Subcutaneous abdominal adipose tissue (tissue), 5 donors: ENCODE data around the gene CDK13.

Source experiments
- H3K27ac ChIP-seq: one replicate; pipeline ENCODE4 v1.7.0; 2013; ENCODE audit warnings: low read depth, mild to moderate bottlenecking, inconsistent platforms, low read length, moderate library complexity
- H3K27me3 ChIP-seq, 5 donors: one replicate each; pipeline ENCODE4 v1.7.0; 2013; ENCODE audit warnings: low read length in 5 of 5, inconsistent platforms in 1 of 5; ENCODE audit not compliant: control insufficient read depth in 5 of 5, insufficient read depth in 4 of 5
- H3K36me3 ChIP-seq, 5 donors: one replicate each; pipeline ENCODE4 v1.7.0; 2013; ENCODE audit warnings: low read length in 5 of 5; ENCODE audit not compliant: control insufficient read depth in 5 of 5, insufficient read depth in 5 of 5
- H3K4me1 ChIP-seq, 5 donors: one replicate each; pipeline ENCODE4 v1.7.0; 2013; ENCODE audit warnings: low read length in 5 of 5, mild to moderate bottlenecking in 3 of 5, moderate library complexity in 1 of 5; ENCODE audit not compliant: control insufficient read depth in 5 of 5, insufficient read depth in 5 of 5
- H3K4me3 ChIP-seq, 5 donors: one replicate each; pipeline ENCODE4 v1.7.0; 2013; ENCODE audit warnings: low read length in 5 of 5, low read depth in 1 of 5
- H3K9ac ChIP-seq, 5 donors: one replicate each; pipeline ENCODE4 v1.7.0; 2013; ENCODE audit warnings: low read length in 5 of 5, mild to moderate bottlenecking in 4 of 5, moderate library complexity in 3 of 5
- H3K9me3 ChIP-seq, 5 donors: one replicate each; pipeline ENCODE4 v1.7.0; 2013; ENCODE audit warnings: low read length in 5 of 5; ENCODE audit not compliant: control insufficient read depth in 5 of 5
- donor health status: healthy.
- donor health status: healthy.
- donor health status: healthy.
- donor health status: healthy.
- donor health status: healthy.

The CDK13 gene

DNA sequence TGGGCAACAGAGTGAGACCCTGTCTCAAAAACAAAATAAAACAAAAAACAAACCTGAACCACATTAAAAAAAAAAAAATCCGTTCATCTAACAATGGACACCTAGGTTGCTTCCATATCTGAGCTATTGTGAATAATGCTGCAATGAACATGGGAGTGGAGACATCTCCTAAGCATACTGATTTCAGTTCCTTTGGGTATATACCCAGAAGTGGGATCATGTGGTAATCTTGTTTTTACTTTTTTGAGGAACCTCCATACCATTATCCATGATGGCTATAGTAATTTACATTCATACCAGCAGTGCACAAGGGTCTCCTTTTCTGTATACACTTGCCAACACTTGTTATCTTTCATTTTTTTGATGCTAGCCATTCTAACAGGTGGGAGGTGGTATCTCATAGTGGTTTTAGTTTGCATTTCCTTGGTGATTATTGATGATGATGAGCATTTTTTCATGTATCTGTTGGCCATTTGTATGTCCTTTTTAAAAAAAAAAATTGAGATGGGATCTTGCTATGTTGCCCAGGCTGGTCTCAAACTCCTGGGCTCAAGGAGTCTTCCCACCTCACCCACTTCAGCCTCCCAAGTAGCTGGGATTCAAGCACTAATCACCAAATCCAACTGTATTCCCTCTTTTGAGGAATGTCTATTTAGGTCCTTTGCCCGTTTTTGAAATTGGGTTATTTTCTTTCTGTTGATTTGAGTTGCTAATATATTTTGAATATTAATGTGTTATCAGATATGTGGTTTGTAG lies 17.5 kb downstream of the CDK13 start:
- H3K4me3 ChIP-seq: no peak overlapping the region
- H3K27me3 ChIP-seq: no peaks in the 10 kb centered on the region
- no peaks in the 10 kb centered on the region for H3K36me3 ChIP-seq
- H3K9ac ChIP-seq: no peak overlapping the region
- H3K4me1 ChIP-seq: peaks cover 0 to 14% (median 7%) of the 10 kb centered on the region in 5 donors
- H3K9me3 ChIP-seq: no peaks in the 10 kb centered on the region
- H3K27ac ChIP-seq: no peak overlapping the region

DNA sequence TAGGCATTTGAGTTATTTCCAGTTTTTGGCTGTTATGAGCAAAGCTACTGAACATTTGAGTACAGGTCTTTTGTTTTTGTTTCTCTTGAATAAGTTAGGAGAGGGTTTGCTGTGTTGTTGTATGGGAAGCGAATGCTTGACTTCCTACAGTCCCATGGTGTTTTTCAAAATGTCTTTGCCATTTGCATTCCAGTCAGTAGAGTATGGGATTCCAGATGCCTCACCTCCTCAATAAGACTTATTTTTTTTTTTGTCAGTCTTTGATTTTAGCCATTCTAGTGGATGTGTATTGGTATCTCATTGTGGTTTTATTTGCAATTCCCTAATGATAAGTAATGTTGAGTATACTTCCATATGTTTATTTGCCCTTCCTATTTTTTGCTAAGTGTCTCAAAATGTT lies 19.4 kb downstream of the CDK13 start:
- Histone ChIP-seq H3K9me3 (no peaks in the 10 kb centered on the region), H3K27me3 (no peaks in the 10 kb centered on the region), H3K4me3 (no peak overlapping the region), H3K27ac (no peak overlapping the region), H3K9ac (no peak overlapping the region), H3K36me3 (no peaks in the 10 kb centered on the region), H3K4me1 (peaks cover 0 to 19% (median 10%) of the 10 kb centered on the region in 5 donors)

DNA sequence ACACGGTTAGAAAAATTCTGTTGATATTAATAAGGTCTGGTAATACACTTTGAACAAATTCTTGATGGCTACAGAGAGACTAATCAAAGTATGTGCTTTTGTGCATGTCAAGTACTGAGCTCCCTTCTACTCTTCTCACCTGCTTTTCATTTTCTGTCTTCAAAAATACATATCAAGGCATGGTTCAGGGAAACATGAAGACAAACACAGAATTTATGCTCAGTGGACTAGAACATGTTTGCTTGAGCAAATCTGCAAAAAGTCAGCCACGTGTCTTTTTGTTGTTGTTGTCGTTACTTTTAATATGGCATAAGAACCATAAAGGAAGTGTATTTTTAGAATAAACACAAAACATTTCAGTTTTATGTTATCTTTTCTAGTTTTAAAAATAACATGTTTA lies 21.9 kb downstream of the CDK13 start:
- Histone ChIP-seq H3K27ac (no peak overlapping the region), H3K27me3 (no peaks in the 10 kb centered on the region), H3K9ac (peak overlapping the region in 1 of 5 donors; percentile 10), H3K4me3 (no peak overlapping the region), H3K9me3 (no peaks in the 10 kb centered on the region), H3K4me1 (peaks cover 0 to 19% (median 10%) of the 10 kb centered on the region in 5 donors), H3K36me3 (no peaks in the 10 kb centered on the region)

DNA sequence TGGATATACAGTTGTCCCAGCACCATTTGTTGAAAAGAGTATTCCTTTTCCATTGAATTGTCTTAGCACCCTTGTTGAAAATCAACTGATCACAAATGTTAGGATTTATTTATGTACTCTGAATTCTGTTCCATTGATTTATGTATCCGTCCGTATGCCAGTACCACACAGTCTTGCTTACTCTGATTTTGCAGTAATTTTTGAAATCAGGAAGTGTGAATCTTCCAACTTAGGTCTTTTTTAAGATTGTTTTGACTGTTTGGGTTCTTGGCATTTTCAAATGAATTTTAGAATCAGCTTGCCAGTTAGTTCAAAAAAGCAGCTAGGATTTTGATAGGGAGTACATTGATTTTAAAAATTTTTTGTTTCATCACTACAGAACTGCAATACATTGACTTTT lies 23.7 kb downstream of the CDK13 start:
- Histone ChIP-seq H3K4me1 (peaks cover 0 to 31% (median 15%) of the 10 kb centered on the region in 5 donors), H3K36me3 (no peaks in the 10 kb centered on the region), H3K4me3 (no peak overlapping the region), H3K9ac (no peak overlapping the region), H3K9me3 (no peaks in the 10 kb centered on the region), H3K27ac (no peak overlapping the region), H3K27me3 (no peaks in the 10 kb centered on the region)

DNA sequence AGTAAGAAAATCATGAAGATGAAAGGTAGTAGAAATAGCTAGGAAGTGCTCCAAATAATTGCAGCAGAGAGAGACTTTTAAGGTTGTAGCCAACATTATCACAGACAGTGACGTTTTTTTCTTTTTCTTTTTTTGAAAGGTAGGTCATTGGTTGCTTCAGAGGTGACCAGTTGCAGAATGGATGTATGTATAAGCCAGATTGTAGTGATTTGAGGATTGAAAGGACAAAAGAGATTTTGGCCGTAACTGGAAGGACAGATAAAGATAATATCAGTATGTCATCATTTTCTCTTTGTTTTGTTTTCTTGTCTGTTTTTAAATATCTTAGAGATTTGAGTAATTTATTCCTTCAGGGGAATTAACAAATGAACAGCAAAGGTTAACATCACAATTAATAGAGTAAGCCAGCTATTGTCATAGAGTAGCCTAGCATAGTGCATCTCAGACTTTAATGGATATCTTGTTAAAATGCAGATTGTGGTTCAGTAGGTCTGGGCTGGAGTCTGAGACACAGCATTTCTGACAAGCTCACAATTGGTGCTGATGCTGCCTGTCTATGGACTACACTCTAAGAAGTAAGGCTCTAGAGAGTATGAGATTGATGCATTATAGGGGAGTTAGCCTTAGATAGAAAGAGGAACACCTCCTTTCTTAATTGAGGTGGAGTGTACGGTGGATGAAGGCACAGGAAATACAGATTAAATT lies 28.3 kb downstream of the CDK13 start:
- H3K9ac ChIP-seq: peak overlapping the region in 1 of 5 donors; percentile 23

DNA sequence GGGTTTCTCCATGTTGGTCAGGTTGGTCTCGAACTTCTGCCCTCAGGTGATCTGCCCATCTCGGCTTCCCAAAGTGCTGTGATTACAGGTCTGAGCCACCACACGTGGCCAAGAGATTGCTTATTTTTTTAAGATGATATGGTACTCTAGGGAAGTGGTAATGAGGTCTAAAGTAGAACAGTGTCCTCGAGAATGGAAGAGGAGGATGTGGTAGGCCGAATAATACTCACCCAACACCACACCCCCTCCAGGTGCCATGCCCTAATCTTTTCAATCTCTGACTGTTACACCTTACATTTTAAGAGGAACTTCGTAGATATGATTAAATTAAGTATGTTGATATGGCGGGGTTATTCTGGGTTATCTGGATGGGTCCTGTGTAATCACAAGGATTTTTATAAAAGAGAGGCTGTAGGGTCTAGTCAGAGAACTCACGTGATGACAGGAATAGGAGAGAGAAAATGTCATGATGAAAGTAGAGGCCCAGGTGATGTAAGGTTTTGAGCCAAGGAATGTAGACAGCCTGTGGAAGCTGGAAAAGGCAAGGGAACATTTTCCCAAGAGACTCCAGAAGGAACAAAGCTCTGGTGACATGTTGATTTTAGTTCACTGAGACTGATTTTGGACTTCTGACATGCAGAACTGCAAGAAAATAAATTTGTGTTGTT lies 29.5 kb downstream of the CDK13 start:
- Histone ChIP-seq H3K27ac (no peak overlapping the region), H3K27me3 (no peaks in the 10 kb centered on the region), H3K9ac (no peak overlapping the region), H3K4me1 (peaks cover 0 to 23% (median 14%) of the 10 kb centered on the region in 5 donors), H3K36me3 (no peaks in the 10 kb centered on the region), H3K4me3 (no peak overlapping the region), H3K9me3 (no peaks in the 10 kb centered on the region)

More for the DNA sequence above, 28.3 kb downstream of the CDK13 start:
- Histone ChIP-seq H3K27me3 (no peaks in the 10 kb centered on the region), H3K4me1 (peaks cover 0 to 24% (median 14%) of the 10 kb centered on the region in 5 donors), H3K36me3 (no peaks in the 10 kb centered on the region), H3K27ac (no peak overlapping the region), H3K9me3 (no peaks in the 10 kb centered on the region), H3K4me3 (no peak overlapping the region)

DNA sequence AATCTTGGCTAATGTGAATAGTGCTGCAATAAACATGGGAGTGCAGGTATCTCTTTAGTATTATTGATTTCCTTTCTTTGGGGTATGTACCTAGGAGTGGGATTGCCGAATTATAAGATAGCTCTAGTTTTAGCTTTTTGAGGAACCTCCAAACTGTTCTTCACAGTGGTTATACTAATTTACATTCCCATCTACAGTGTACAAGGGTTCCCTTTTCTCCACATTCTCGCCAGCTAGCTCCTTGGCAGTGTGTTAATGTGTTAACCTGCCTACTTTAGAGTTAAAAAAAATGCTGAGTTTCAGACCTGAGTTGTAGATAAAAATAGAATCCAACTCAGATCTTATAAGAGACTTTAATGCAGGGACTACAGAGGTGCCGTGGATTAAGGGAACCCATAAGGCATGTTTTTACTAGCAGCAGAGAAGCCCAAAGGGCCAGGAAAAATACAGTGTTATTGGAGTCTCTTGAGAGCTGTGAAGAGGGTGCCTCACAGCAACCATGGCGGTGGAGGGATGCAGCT lies 35.4 kb downstream of the CDK13 start:
- Histone ChIP-seq H3K9ac (no peak overlapping the region), H3K27me3 (no peaks in the 10 kb centered on the region), H3K27ac (no peak overlapping the region), H3K4me1 (peaks cover 0 to 8% (median 8%) of the 10 kb centered on the region in 5 donors), H3K4me3 (no peak overlapping the region), H3K36me3 (peaks cover 4 to 9% (median 7%) of the 10 kb centered on the region in 5 donors), H3K9me3 (no peaks in the 10 kb centered on the region)

DNA sequence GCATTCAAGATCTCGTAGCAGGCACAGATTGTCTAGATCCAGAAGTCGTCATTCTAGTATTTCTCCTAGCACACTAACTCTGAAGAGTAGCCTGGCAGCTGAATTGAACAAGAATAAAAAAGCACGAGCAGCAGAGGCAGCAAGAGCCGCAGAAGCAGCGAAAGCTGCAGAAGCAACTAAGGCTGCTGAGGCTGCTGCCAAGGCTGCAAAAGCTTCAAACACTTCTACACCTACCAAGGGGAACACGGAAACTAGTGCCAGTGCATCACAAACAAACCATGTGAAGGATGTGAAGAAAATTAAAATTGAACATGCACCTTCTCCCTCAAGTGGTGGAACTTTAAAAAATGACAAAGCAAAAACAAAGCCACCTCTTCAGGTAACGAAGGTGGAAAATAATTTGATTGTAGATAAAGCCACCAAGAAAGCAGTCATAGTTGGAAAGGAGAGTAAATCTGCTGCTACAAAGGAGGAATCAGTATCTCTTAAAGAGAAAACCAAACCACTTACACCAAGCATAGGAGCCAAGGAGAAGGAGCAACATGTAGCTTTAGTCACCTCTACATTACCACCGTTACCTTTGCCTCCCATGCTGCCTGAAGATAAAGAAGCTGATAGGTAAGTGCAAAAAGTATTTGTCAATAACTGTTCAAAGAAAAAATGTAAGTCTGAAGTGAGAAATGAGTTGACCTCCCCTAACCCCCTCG lies 37.7 kb downstream of the CDK13 start:
- no peaks in the 10 kb centered on the region for H3K27me3 ChIP-seq
- H3K4me1 ChIP-seq: peaks cover 0 to 9% (median 8%) of the 10 kb centered on the region in 5 donors
- no peak overlapping the region for H3K4me3 ChIP-seq
- no peak overlapping the region for H3K27ac ChIP-seq
- H3K9me3 ChIP-seq: no peaks in the 10 kb centered on the region
- H3K9ac ChIP-seq: no peak overlapping the region
- peaks cover 4 to 12% (median 8%) of the 10 kb centered on the region in 5 donors for H3K36me3 ChIP-seq

DNA sequence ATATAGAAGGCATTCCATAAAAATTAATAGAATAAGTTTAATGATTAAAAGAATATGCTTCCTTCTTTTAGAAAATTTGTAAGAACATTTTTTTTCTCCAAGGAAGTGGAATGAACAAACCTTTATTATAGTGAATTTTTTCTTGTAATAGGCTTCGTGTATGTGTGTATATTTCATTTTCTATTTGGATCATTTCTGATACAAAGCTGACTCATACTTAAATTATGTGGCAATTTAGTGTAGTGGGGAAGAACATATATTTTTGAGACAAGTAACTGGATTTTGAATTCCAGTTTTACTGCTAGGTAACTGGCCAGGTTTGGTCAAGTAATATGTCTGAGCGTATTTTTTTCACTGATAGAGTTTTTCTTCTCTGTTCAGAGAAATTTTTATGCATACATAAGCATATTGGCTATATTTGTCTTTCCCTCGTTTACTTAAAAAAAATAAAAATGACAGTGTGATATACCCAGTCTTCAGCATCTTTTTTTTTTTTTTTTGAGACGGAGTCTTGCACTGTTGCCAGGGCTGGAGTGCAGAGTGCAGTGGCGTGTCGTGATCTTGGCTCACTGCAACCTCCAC lies 50.8 kb downstream of the CDK13 start:
- H3K4me1 ChIP-seq: no peaks in the 10 kb centered on the region
- peaks cover 7 to 19% (median 14%) of the 10 kb centered on the region in 5 donors for H3K36me3 ChIP-seq
- no peak overlapping the region for H3K4me3 ChIP-seq
- no peaks in the 10 kb centered on the region for H3K27me3 ChIP-seq
- H3K9me3 ChIP-seq: no peaks in the 10 kb centered on the region
- H3K27ac ChIP-seq: no peak overlapping the region
- no peak overlapping the region for H3K9ac ChIP-seq
